Measurements from ENCODE around the gene ZNF84.

GRCh38 chr12:133063556-133063955 is 26.2 kb downstream of the ZNF84 start:
- TF ChIP-seq EZH2 (IDR thresholded peaks at IDR 0.05; ENCODE audit: insufficient read depth, poor library complexity, severe bottlenecking) = no peak
- TF ChIP-seq EZH2phosphoT487 (IDR thresholded peaks at IDR 0.05; ENCODE audit: insufficient read depth, low read depth) = no peak
